Measurements from ENCODE around the gene RPL35.

- TF ChIP-seq CTCF (conservative IDR thresholded peaks at IDR 0.05) (no peak), ZFX (IDR thresholded peaks at IDR 0.05) (no peak)
Measured at GRCh38 chr9:124881138-124881743, 19.5 kb upstream of the RPL35 start.

All from C4-2B (cell line).